Effector memory CD8-positive, alpha-beta T cell (primary cell): ENCODE results near the gene SENP7.
"Not testable (repeated sequence)": the region's sequence is repeated elsewhere in the genome, so short reads cannot be mapped to it uniquely, and the experiment has no call there.

ENCODE experiments used
- ATAC-seq: fragments of 150-1000 bp; cut with Tn5 transposase; replicated peaks from 2 replicates; pipeline ENCODE4 v1.10.0; 2021; ENCODE audit warnings: mild to moderate bottlenecking, moderate library complexity
- DNase-seq, 3 experiments: peaks; one replicate each; pipeline ENCODE4 v3.0.0; 2021
- H3K27ac Mint-ChIP-seq, 2 donors: one replicate each; pipeline ENCODE4 v1.8.0; 2022; ENCODE audit warnings: mild to moderate bottlenecking in 2 of 2, mixed read lengths in 2 of 2, moderate library complexity in 2 of 2
- H3K27me3 Mint-ChIP-seq, 2 donors: one replicate each; pipeline ENCODE4 v1.8.0; 2022; ENCODE audit warnings: mixed read lengths in 2 of 2
- H3K36me3 Mint-ChIP-seq: one replicate; pipeline ENCODE4 v1.8.0; 2022; ENCODE audit warnings: mild to moderate bottlenecking, moderate library complexity, mixed read lengths; ENCODE audit not compliant: insufficient read depth
- H3K4me1 Mint-ChIP-seq, 2 donors: one replicate each; pipeline ENCODE4 v1.8.0; 2022; ENCODE audit warnings: low read depth in 2 of 2, mixed read lengths in 2 of 2
- H3K4me3 Mint-ChIP-seq, 2 donors: one replicate each; pipeline ENCODE4 v1.8.0; 2022; ENCODE audit warnings: mild to moderate bottlenecking in 2 of 2, mixed read lengths in 2 of 2, moderate library complexity in 2 of 2
- H3K9me3 Mint-ChIP-seq, 2 donors: one replicate each; pipeline ENCODE4 v1.8.0; 2022; ENCODE audit warnings: mixed read lengths in 2 of 2

SENP7 gene

DNA sequence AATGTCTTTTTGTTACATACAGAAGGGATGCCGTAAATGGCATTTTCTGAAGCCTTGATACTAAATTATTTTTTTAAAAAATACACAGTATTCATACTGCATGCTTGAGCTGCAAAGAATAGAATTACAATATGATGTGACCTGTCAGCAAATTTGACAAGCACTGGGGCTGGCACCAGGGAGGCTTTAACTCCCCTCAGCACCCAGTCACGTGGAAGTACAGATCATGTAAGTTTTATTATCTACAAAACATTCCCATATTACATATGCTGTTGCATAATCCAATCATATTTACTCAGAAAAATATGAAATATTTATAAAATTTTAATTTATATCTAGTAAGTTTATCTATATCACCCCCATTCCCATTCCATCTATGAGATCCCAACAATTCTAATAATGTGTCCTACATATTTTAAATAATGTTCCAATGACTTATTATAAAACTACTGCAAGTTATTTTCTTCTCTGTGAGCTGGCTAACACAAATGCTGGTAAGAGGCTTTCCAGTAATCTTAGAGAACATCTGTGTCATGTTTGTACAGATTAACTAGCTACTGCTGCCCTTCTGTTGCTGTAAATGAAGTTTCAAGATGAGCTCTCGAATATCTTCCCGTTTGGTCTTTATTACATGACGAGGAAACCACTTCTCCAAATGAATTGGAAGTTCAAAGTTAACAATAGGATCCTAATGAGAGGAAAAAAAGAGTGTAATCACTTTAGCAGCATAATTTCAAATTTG is 187.4 kb downstream of the SENP7 start:
- Mint-ChIP-seq H3K36me3 (peaks cover 38% of the 10 kb centered on the region), H3K4me1 (no peaks in the 10 kb centered on the region), H3K27ac (no peak overlapping the region), H3K4me3 (no peak overlapping the region), H3K27me3 (no peaks in the 10 kb centered on the region), H3K9me3 (no peaks in the 10 kb centered on the region)
- DNase-seq: no peak
- no peak for ATAC-seq

DNA sequence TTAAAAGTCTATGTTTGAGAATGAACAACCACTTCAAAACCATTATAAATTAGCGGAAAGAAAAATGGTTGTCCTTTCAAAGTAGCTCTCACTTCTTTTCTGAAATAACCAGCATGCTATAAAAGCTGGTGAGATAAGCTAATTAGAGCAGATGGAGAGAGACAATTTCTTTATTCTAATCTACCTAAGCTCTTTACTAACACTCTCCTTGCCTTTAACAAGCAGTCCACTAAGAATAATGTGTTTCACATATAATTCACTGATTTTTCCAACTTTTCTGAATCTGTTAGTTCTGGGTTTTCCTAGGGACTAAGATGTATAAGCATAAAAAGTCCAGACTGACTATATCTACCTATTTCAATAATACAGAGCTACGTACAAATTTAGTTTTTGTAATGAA is 192.5 kb downstream of the SENP7 start, which contains the start of gene IMPG2:
TSS of gene IMPG2 (minus strand) at position 101 of the 400 bp plus-strand sequence. CDS start 203 bp downstream, outside the sequence.
- ATAC-seq (no peak), DNase-seq (no peak)
- H3K4me3 Mint-ChIP-seq: no peak within 1 kb of the TSS
- H3K4me1 Mint-ChIP-seq: no peaks in the 10 kb centered on the region
- no peak within 1 kb of the TSS for H3K27ac Mint-ChIP-seq
- H3K27me3 Mint-ChIP-seq: no peaks in the 10 kb centered on the region
- H3K9me3 Mint-ChIP-seq: no peaks in the 10 kb centered on the region
- H3K36me3 Mint-ChIP-seq: peaks cover 9% of the 10 kb centered on the region

DNA sequence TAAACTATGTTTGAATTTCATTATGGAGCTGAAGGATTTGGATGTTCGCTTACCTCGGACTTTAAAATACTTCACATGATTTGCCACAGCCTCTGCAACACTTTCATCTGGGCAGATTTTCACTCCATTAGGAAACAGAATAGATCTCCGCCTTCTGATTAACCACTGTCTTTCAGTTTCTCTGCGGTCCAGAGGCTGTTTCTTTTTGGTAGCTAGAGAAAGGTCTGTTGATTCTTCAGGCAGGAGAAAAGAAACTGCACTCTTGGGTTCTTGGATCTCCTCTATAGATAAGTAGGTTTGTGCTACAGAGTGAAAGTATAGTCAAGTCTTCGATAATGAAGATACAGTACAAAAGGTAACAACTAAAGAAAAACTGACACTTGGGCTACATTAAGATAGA is 193.5 kb downstream of the SENP7 start:
- DNase-seq: no peak
- Mint-ChIP-seq H3K9me3 (no peaks in the 10 kb centered on the region), H3K27ac (no peak overlapping the region), H3K27me3 (no peaks in the 10 kb centered on the region), H3K36me3 (peaks cover 3% of the 10 kb centered on the region), H3K4me3 (no peak overlapping the region), H3K4me1 (no peaks in the 10 kb centered on the region)
- no peak for ATAC-seq

DNA sequence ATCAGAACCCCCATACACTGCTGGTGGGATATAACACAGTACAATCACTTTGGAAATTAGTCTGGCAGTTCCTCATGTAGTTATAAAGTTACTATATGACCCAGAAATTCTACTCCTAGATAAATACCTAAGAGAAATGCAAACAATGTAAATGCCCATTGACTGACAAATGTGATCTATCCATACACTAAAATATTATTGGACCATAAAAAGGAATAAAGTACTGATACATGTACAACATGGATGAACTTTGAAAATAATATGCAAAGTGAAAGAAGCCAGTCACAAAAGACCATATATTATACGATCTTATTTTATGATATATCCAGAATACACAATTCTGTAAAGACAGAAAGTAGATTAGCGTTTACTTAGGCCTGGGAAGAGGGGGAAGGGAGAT is 200.5 kb downstream of the SENP7 start:
- Mint-ChIP-seq H3K27me3 (no peaks in the 10 kb centered on the region), H3K4me3 (no peak overlapping the region), H3K27ac (no peak overlapping the region), H3K36me3 (peaks cover 6% of the 10 kb centered on the region), H3K9me3 (peaks cover 5 to 9% of the 10 kb centered on the region in 2 donors), H3K4me1 (no peaks in the 10 kb centered on the region)
- DNase-seq (no peak), ATAC-seq (no peak)

DNA sequence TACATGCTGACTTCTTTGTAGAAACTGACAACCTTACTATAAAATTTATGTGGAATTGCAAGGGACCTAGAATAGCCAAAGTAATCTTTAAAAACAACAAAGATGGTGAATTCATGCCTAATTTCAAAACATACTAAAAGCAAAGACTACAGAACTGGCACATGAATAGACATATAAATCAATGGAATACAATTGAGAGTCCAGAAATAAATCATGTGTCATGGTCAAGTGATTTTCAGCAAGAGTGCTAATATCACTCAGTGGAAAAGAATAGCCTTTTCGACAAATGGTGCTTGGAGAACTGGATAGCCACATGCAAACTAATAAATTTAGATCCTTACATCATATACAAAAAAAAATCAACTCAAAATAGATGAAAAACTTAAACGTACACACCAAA is 201.3 kb downstream of the SENP7 start:
- Mint-ChIP-seq H3K27me3 (no peaks in the 10 kb centered on the region), H3K27ac (no peak overlapping the region), H3K9me3 (peaks cover 5 to 9% of the 10 kb centered on the region in 2 donors), H3K4me1 (no peaks in the 10 kb centered on the region), H3K36me3 (peaks cover 6% of the 10 kb centered on the region), H3K4me3 (no peak overlapping the region)
- DNase-seq: no peak
- ATAC-seq: no peak

DNA sequence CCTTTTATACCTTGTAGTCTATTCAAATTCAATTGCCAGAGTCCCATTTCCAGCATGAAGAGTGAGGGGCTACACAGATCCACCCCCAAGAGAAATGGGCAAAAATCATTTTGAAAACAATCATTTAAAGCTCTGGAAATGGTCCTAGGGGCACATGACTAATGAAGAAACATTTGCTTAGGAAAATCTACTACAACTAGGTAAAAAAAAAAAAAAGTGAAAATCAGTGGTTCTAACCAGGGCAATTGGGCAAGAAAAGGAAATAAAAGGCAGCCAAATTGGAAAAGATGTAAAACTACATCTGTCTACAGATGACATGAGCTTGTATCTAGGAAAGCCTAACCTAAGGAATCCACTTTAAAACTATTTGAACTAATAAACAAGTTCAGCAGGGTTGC is 202.0 kb downstream of the SENP7 start:
- peaks cover 6% of the 10 kb centered on the region for H3K36me3 Mint-ChIP-seq
- no peak overlapping the region for H3K4me3 Mint-ChIP-seq
- no peak overlapping the region for H3K27ac Mint-ChIP-seq
- H3K4me1 Mint-ChIP-seq: no peaks in the 10 kb centered on the region
- peaks cover 5 to 9% of the 10 kb centered on the region in 2 donors for H3K9me3 Mint-ChIP-seq
- DNase-seq: no peak
- H3K27me3 Mint-ChIP-seq: no peaks in the 10 kb centered on the region
- no peak for ATAC-seq

DNA sequence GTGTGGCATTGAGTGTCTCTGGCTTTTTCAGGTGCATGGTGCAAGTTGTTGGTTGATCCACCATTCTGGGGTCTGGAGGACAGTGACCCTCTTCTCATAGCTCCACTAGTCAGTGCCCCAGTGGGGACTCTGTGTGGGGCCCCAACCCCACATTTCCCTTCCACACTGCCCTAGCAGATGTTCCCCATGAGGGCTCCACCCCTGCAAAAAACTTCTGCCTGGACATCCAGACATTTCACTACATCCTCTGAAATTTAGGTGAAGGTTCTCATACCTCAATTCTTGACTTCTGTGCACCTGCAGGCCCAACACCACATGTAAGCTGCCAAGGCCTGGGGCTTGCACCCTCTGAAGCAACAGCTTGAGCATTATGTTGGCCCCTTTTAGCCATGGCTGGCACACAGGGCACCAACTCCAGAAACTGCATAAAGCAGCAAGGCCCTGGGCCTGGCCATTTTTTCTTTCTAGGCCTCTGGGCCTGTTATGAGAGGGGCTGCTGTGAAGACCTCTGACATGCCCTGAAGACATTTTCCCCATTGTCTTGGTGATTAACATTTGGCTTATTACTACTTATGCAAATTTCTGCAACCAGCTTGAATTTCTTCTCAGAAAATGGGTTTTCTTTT is 204.8 kb downstream of the SENP7 start:
- ATAC-seq, H3K27me3 Mint-ChIP-seq, H3K4me3 Mint-ChIP-seq, DNase-seq, H3K9me3 Mint-ChIP-seq, H3K4me1 Mint-ChIP-seq, H3K36me3 Mint-ChIP-seq, H3K27ac Mint-ChIP-seq: not testable (repeated sequence)

DNA sequence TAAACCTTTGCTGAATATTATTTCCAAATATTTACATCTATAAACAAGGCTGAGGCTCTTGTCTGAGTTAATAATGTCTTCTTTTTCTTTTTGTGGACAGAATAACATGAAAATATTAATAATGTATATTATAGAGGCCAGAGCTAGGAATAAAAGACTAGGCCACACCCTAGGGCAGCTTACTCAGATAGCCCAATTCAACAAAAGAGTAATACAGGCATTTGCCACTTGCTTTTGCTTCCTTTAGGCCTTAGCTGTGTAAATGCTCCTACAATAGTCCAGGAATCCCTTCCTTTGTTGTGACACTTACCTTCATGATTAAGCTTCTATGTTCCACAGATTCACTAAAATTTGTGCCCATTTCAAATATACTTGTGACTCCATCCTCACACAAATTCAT is 209.2 kb downstream of the SENP7 start:
- no peaks in the 10 kb centered on the region for H3K4me1 Mint-ChIP-seq
- no peak overlapping the region for H3K4me3 Mint-ChIP-seq
- peaks cover 5 to 18% of the 10 kb centered on the region in 2 donors for H3K9me3 Mint-ChIP-seq
- no peak for DNase-seq
- peaks cover 13% of the 10 kb centered on the region for H3K36me3 Mint-ChIP-seq
- H3K27ac Mint-ChIP-seq: no peak overlapping the region
- ATAC-seq: no peak
- H3K27me3 Mint-ChIP-seq: no peaks in the 10 kb centered on the region

DNA sequence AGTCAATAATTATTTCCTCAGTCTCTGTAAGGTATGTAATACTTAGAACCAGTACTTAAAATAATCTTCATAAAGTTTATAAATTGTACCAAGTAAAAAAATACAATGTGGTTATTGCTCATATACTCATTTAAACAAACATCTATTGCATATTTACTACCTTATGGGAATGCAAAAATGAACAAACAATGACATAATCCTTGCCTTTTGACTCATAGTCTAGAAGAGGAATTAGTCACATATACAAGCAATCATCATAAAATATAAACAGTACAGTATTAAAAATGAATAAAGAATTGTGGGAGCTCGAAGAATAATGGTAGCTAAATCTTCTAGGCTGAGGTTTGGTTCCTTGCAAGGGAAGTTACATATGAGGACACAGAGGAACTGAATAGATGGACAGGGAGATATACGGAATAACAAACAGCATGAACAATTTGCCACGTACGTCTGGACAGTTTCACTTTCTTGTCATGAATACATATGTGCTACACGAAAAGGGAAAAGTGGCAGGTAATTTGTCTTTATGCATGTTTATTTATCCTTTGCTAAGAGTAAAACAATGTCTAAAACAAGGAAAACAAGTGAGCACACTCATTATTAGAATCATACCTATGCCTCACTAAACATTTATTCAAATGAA is 209.8 kb downstream of the SENP7 start:
- no peak overlapping the region for H3K27ac Mint-ChIP-seq
- H3K4me1 Mint-ChIP-seq: no peaks in the 10 kb centered on the region
- H3K36me3 Mint-ChIP-seq: peaks cover 13% of the 10 kb centered on the region

DNA sequence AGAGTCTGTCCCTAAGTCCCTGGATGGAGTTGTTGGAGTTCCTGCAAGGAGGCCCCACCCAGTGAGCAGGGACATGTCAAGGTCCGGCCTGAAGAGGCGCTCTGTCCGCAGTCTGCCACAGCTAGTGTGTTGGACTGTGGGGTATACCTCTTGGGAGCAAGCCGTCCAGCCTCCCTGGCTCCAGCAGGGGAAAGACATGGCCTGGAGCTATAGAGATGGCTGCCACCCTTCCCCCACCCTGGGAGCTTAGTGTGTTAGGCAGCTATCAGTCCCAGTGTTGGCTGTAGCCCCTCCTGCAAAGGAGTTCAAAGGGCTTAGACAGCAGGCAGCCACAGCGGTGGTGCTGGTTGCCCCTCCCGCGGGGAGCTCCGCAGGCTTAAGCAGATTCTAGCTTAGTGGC is 212.9 kb downstream of the SENP7 start:
- DNase-seq: no peak
- Mint-ChIP-seq H3K4me3 (no peak overlapping the region), H3K9me3 (peaks cover 11 to 25% of the 10 kb centered on the region in 2 donors), H3K4me1 (no peaks in the 10 kb centered on the region), H3K27ac (no peak overlapping the region), H3K36me3 (peaks cover 9% of the 10 kb centered on the region), H3K27me3 (no peaks in the 10 kb centered on the region)
- no peak for ATAC-seq

More for the DNA sequence above, 209.8 kb downstream of the SENP7 start:
- ATAC-seq (no peak), DNase-seq (no peak)
- H3K27me3 Mint-ChIP-seq: no peaks in the 10 kb centered on the region
- no peak overlapping the region for H3K4me3 Mint-ChIP-seq
- H3K9me3 Mint-ChIP-seq: peaks cover 4 to 20% of the 10 kb centered on the region in 2 donors

DNA sequence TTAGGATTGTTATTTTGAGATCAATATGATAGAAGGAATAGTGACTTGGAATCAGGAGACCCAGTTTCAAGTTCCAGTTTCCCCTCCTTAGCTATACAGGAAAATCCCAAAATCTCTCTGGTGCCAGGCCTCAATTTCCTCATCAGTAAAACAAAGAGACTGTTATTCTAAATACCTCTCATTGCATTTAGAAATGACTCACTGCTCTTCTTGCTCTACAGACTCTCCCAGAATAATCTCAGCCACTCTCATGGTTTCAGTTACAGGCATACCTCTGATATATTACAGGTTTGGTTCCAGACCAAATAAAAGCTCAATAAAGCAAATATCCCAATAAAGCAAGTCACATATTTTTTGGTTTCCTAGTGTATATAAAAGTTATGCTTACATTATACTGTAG is 221.0 kb downstream of the SENP7 start:
- H3K27ac Mint-ChIP-seq: no peak overlapping the region
- peaks cover 0 to 3% of the 10 kb centered on the region in 2 donors for H3K9me3 Mint-ChIP-seq
- H3K36me3 Mint-ChIP-seq: no peaks in the 10 kb centered on the region
- H3K4me3 Mint-ChIP-seq: no peak overlapping the region
- ATAC-seq: no peak
- H3K27me3 Mint-ChIP-seq: no peaks in the 10 kb centered on the region
- DNase-seq: no peak
- no peaks in the 10 kb centered on the region for H3K4me1 Mint-ChIP-seq

DNA sequence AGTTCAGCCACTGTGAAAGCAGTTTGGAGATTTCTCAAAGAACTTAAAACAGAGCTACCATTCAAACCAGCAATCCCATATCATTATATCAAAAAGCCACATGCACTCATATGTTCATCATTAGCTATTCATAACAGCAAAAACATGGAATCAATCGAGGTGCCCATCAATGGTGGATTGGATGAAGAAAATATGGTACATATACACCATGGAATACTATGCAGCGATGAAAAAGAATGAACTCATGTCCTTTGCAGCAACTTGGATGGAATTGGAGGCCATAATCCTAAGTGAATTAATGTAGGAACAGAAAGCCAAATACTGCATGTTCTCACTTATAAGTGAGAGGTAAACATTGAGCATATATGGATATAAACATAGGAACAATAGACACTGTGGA is 224.7 kb downstream of the SENP7 start:
- no peaks in the 10 kb centered on the region for H3K4me1 Mint-ChIP-seq
- no peaks in the 10 kb centered on the region for H3K27me3 Mint-ChIP-seq
- no peak for DNase-seq
- no peak overlapping the region for H3K27ac Mint-ChIP-seq
- no peaks in the 10 kb centered on the region for H3K9me3 Mint-ChIP-seq
- no peak for ATAC-seq
- H3K4me3 Mint-ChIP-seq: no peak overlapping the region
- no peaks in the 10 kb centered on the region for H3K36me3 Mint-ChIP-seq

DNA sequence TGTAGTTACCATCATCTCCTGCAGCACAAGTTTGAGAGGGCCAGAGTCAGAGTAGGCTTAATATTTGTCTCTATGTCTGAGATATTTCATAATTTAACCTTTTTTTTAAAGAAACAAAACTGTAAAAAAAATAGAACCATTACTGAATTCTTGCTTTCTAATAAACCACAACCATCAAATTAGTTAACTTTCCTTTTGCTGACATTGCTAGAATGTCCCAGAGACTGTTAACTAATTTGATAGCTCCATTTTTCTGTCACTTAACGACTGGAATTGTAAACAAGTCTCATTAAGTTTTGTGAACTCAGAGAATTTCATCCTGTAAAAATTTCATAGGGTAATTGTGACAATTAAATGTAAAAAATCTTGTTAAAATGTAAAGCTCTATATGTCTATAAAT is 228.3 kb downstream of the SENP7 start:
- no peaks in the 10 kb centered on the region for H3K36me3 Mint-ChIP-seq
- no peak overlapping the region for H3K4me3 Mint-ChIP-seq
- no peaks in the 10 kb centered on the region for H3K4me1 Mint-ChIP-seq
- no peak for ATAC-seq
- no peaks in the 10 kb centered on the region for H3K27me3 Mint-ChIP-seq
- DNase-seq: no peak
- no peaks in the 10 kb centered on the region for H3K9me3 Mint-ChIP-seq
- H3K27ac Mint-ChIP-seq: no peak overlapping the region

DNA sequence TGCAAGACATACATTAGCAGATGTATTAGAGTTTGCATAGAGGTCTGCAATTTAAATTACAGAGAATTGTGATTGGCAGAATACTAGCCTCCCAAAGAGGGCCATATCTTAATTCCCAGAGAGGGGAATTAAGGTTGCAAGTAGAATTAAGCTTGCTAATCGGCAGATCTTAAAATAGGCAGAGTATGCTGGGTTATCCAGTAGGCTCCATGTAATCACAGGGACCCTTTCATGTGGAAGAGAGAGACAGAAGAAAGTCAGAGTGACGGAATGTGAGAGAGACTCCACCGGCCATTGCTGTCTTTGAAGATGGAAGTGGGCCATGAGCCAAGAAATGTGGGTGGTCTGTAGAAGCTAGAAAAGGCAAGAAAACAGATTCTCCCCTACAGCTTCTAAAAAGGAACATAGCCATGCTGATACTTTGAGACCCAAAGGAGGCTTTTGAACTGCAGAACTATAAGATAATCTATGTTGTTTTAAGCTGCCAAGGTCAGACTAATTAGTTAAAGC is 231.4 kb downstream of the SENP7 start:
- H3K36me3 Mint-ChIP-seq: no peaks in the 10 kb centered on the region

More for the DNA sequence above, 231.4 kb downstream of the SENP7 start:
- ATAC-seq (no peak), DNase-seq (no peak)
- Mint-ChIP-seq H3K9me3 (no peaks in the 10 kb centered on the region), H3K27ac (no peak overlapping the region), H3K4me1 (no peaks in the 10 kb centered on the region), H3K27me3 (no peaks in the 10 kb centered on the region), H3K4me3 (no peak overlapping the region)
